K562 (cell line): Measurements from ENCODE around the gene SHB. TPM values are rescaled to one million over a fixed set of nuclear protein-coding genes. Genes with fewer than 3 reads are reported as not detected.
A peak's percentile ranks its signal among the peaks of the same experiment; 100 is the strongest.

Experiments used
- ATAC-seq: fragments of 200-7000 bp; cut with Tn5 transposase; 3 replicates; pipeline ENCODE4 v1.9.1; 2020; ENCODE audit warnings: moderate library complexity
- BruUV-seq: library from RNA; stranded (reverse); fragments of 400-500 nt; replicated peaks from 2 replicates; lab custom pipeline; 2021; lab: Mats Ljungman, UMichigan
- CTCF ChIA-PET: fragments of 300-600 bp; formaldehyde crosslinking; extraction: SDS; loops from one replicate; lab custom pipeline; 2021; ENCODE audit warnings: low intra/inter-chr PET ratio; lab: Yijun Ruan, JAX
- POLR2A ChIA-PET: fragments of 300-600, 350-650 bp; sonication (Branson Sonifier 250); formaldehyde crosslinking; extraction: SDS; loops from one replicate; lab custom pipeline; 2021; ENCODE audit warnings: antibody characterized with exemption, inconsistent platforms; lab: Yijun Ruan, JAX
- DNase-seq, 4 experiments: peaks; one replicate each; pipeline versions ENCODE4 v3.0.0 to v3.0.0-alpha.2; 2011 to 2018; ENCODE audit warnings: low spot score in 3 of 4, mixed read lengths in 3 of 4; ENCODE audit errors: extremely low read depth in 1 of 4
- FAIRE-seq: peaks from 2 replicates; lab custom pipeline; 2011; peaks lifted over from hg19 to GRCh38; lab: Jason Lieb, UNC
- H2AFZ ChIP-seq: 2 replicates; pipeline ENCODE4 v1.6.0; 2011; ENCODE audit warnings: low read depth, low read length, control low read depth, inconsistent platforms
- H3K27ac ChIP-seq: fragments of 200-600 bp; 3 replicates; pipeline ENCODE4 v1.8.0; 2011; ENCODE audit warnings: low read depth, mild to moderate bottlenecking, control low read depth, inconsistent platforms, low read length, moderate library complexity, mixed read lengths; ENCODE audit errors: extremely low read depth
- H3K27me3 ChIP-seq, 2 experiments: fragments of 300-600 bp in 1 of 2; 2 replicates in 1 of 2; 3 replicates in 1 of 2; pipeline versions ENCODE4 v1.6.0 to v1.8.0; 2011; ENCODE audit warnings: inconsistent platforms in 2 of 2, low read length in 2 of 2, mild to moderate bottlenecking in 1 of 2, mixed read lengths in 1 of 2, moderate library complexity in 1 of 2; ENCODE audit not compliant: control insufficient read depth in 2 of 2, insufficient read depth in 2 of 2
- H3K36me3 ChIP-seq: fragments of 300-600 bp; 3 replicates; pipeline ENCODE4 v1.8.0; 2011; ENCODE audit warnings: mild to moderate bottlenecking, low read length, inconsistent platforms; ENCODE audit not compliant: control insufficient read depth, insufficient read depth
- H3K4me1 ChIP-seq, 2 experiments: fragments of 200-600 bp in 1 of 2; replicated peaks in 1 of 2; 2 replicates in 1 of 2; 3 replicates in 1 of 2; pipeline versions ENCODE4 v1.5.1 to v1.8.0; 2011; ENCODE audit warnings: inconsistent platforms in 2 of 2, low read length in 2 of 2, mild to moderate bottlenecking in 1 of 2, mixed read lengths in 1 of 2, moderate library complexity in 1 of 2; ENCODE audit not compliant: control insufficient read depth in 2 of 2, insufficient read depth in 2 of 2
- H3K4me2 ChIP-seq: 2 replicates; pipeline ENCODE4 v1.6.1; 2011; ENCODE audit warnings: low read length, control low read depth, inconsistent platforms, mixed read lengths; ENCODE audit not compliant: insufficient read depth
- H3K4me3 ChIP-seq: fragments of 200-600 bp; sonication (generic), shearing (Covaris generic); 2 replicates; pipeline ENCODE4 v1.5.1; 2016; ENCODE audit warnings: control low read depth, inconsistent platforms
- H3K79me2 ChIP-seq: fragments of 200-600 bp; 3 replicates; pipeline ENCODE4 v1.8.0; 2011; ENCODE audit warnings: low read length, inconsistent platforms; ENCODE audit not compliant: control insufficient read depth, insufficient read depth
- H3K9ac ChIP-seq, 2 experiments: 2 replicates each; pipeline versions ENCODE4 v1.6.0 to v1.6.1; 2011; ENCODE audit warnings: low read depth in 2 of 2, low read length in 2 of 2, control low read depth in 1 of 2, inconsistent platforms in 1 of 2, mild to moderate bottlenecking in 1 of 2, mixed read lengths in 1 of 2; ENCODE audit not compliant: insufficient read depth in 1 of 2
- H3K9me1 ChIP-seq: one replicate; pipeline ENCODE4 v1.6.0; 2011; ENCODE audit warnings: inconsistent platforms, mild to moderate bottlenecking, low read length, moderate library complexity; ENCODE audit not compliant: control insufficient read depth, insufficient read depth
- H3K9me3 ChIP-seq: replicated peaks from 2 replicates; pipeline ENCODE4 v1.5.1; 2011; ENCODE audit warnings: low read depth, low read length, inconsistent platforms; ENCODE audit not compliant: control insufficient read depth, insufficient read depth
- H4K20me1 ChIP-seq: replicated peaks from 2 replicates; pipeline ENCODE4 v1.6.1; 2011; ENCODE audit warnings: low read length, inconsistent platforms, mixed read lengths; ENCODE audit not compliant: control insufficient read depth, insufficient read depth
- ZNF311 ChIP-seq: fragments of 250-450 bp; sonication (Bioruptor Pico); IDR thresholded peaks from 2 replicates; pipeline ENCODE4 v1.4.0; 2020; ENCODE audit warnings: mild to moderate bottlenecking, moderate library complexity
- ZNF511 ChIP-seq: sonication (generic); formaldehyde crosslinking; IDR thresholded peaks from 2 replicates; pipeline ENCODE4 v1.8.0; 2022; ENCODE audit warnings: mild to moderate bottlenecking, missing genetic modification reagents
- WGBS: fragments of 100-300 bp; shearing (Covaris generic); methylation state at CpG from one replicate; pipeline ENCODE4 v1.1.6; 2016; ENCODE audit warnings: low coverage, mixed read lengths; ENCODE audit not compliant: insufficient coverage; ENCODE audit errors: missing lambda C conversion rate; 5-methylcytosine and 5-hydroxymethylcytosine counted together
- in situ Hi-C: fragments of 300-500 bp; cut with MboI; formaldehyde crosslinking; loops from 4 replicates; pipeline ENCODE4 v1.15.0; 2018; ENCODE audit warnings: inconsistent platforms, mixed read lengths
- intact Hi-C: fragments of 100-400 bp; cut with micrococcal nuclease; formaldehyde crosslinking; loops from 2 replicates; pipeline ENCODE4 v1.14.2; 2022
- polyA plus RNA-seq, 8 experiments: library from polyadenylated mRNA; depleted of rRNA in 4 of 8; stranded (reverse) in 5 of 8; unstranded in 3 of 8; fragments of >200 nt; fragmentation: Nextera tagmentation in 2 of 8; fragmentation: Illumina TruSeq in 1 of 8; extraction: Ambion mirVana in 2 of 8; extraction: Trizol in 1 of 8; gene quantifications; 2 replicates each; pipeline versions ENCODE4 v1.2.1 to v1.2.3, GENCODE V29; 2011 to 2014; ENCODE audit warnings: inconsistent platforms in 1 of 8, missing spikeins in 1 of 8
- total RNA-seq, 7 experiments: library from RNA; depleted of rRNA in 6 of 7; stranded (reverse); fragments of >200 nt in 6 of 7; fragmentation: Illumina TruSeq in 2 of 7; extraction: Trizol in 2 of 7; gene quantifications; 2 replicates each; pipeline versions ENCODE4 v1.2.1 to v1.2.3, GENCODE V29; 2011 to 2021; ENCODE audit warnings: low replicate concordance in 1 of 7
- TF ChIP-seq, protein P1 (sequence below): fragments of 250-450 bp; sonication (Bioruptor Pico); IDR thresholded peaks from 2 replicates; pipeline ENCODE4 v1.4.0; 2020; ENCODE audit warnings: mild to moderate bottlenecking
- TF ChIP-seq, protein P2 (sequence below): fragments of 450-650 bp; IDR thresholded peaks from 2 replicates; pipeline ENCODE4 v1.7.1; 2018; ENCODE audit warnings: mild to moderate bottlenecking, low read depth; ENCODE audit not compliant: partially characterized antibody
- TF ChIP-seq, protein P3 (sequence below), 3 experiments: IDR thresholded peaks in 2 of 3; conservative IDR thresholded peaks in 1 of 3; 2 replicates each; pipeline ENCODE4 v1.5.1; 2011 to 2012; ENCODE audit warnings: low read length in 3 of 3, mild to moderate bottlenecking in 3 of 3, control low read depth in 2 of 3, improper control_type of control experiment in 1 of 3, inconsistent platforms in 1 of 3, low read depth in 1 of 3, mixed read lengths in 1 of 3, moderate library complexity in 1 of 3; ENCODE audit not compliant: insufficient read depth in 2 of 3

SHB gene
- total and polyA plus RNA-seq, 9 of the 15 experiments (the other 6 are each of a cell fraction or from before 2014, with no cell fraction given) = 0.78 to 16.0 (median 5.3) TPM

GRCh38 chr9:38000735-38001134, 68.3 kb downstream of the SHB start:
- Histone ChIP-seq H3K4me3 (no peak overlapping the region), H3K9me3 (no peaks in the 10 kb centered on the region), H3K4me2 (no peak overlapping the region), H3K9me1 (no peaks in the 10 kb centered on the region), H4K20me1 (peaks cover 19% of the 10 kb centered on the region; the same call in 1 of the 2 replicates), H3K79me2 (no peaks in the 10 kb centered on the region), H3K36me3 (no peaks in the 10 kb centered on the region), H2AFZ (no peak overlapping the region), H3K27me3 (no peaks in the 10 kb centered on the region), H3K9ac (no peak overlapping the region), H3K4me1 (peaks cover 11 to 19% of the 10 kb centered on the region in 2 experiments; a peak in 4 of 5 replicates), H3K27ac (no peak overlapping the region)
- no TSS peak for BruUV-seq
- in situ Hi-C loops (no loop called here), intact Hi-C loops (no loop called here)
- no peak for DNase-seq
- TF ChIP-seq, protein P1, sequence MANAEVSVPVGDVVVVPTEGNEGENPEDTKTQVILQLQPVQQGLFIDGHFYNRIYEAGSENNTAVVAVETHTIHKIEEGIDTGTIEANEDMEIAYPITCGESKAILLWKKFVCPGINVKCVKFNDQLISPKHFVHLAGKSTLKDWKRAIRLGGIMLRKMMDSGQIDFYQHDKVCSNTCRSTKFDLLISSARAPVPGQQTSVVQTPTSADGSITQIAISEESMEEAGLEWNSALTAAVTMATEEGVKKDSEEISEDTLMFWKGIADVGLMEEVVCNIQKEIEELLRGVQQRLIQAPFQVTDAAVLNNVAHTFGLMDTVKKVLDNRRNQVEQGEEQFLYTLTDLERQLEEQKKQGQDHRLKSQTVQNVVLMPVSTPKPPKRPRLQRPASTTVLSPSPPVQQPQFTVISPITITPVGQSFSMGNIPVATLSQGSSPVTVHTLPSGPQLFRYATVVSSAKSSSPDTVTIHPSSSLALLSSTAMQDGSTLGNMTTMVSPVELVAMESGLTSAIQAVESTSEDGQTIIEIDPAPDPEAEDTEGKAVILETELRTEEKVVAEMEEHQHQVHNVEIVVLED (CRISPR knock-in tag) = no peak
- TF ChIP-seq, protein P2, sequence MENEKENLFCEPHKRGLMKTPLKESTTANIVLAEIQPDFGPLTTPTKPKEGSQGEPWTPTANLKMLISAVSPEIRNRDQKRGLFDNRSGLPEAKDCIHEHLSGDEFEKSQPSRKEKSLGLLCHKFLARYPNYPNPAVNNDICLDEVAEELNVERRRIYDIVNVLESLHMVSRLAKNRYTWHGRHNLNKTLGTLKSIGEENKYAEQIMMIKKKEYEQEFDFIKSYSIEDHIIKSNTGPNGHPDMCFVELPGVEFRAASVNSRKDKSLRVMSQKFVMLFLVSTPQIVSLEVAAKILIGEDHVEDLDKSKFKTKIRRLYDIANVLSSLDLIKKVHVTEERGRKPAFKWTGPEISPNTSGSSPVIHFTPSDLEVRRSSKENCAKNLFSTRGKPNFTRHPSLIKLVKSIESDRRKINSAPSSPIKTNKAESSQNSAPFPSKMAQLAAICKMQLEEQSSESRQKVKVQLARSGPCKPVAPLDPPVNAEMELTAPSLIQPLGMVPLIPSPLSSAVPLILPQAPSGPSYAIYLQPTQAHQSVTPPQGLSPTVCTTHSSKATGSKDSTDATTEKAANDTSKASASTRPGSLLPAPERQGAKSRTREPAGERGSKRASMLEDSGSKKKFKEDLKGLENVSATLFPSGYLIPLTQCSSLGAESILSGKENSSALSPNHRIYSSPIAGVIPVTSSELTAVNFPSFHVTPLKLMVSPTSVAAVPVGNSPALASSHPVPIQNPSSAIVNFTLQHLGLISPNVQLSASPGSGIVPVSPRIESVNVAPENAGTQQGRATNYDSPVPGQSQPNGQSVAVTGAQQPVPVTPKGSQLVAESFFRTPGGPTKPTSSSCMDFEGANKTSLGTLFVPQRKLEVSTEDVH = no peak
- TF ChIP-seq ZNF511 (CRISPR knock-in tag) = no peak
- TF ChIP-seq, protein P3, sequence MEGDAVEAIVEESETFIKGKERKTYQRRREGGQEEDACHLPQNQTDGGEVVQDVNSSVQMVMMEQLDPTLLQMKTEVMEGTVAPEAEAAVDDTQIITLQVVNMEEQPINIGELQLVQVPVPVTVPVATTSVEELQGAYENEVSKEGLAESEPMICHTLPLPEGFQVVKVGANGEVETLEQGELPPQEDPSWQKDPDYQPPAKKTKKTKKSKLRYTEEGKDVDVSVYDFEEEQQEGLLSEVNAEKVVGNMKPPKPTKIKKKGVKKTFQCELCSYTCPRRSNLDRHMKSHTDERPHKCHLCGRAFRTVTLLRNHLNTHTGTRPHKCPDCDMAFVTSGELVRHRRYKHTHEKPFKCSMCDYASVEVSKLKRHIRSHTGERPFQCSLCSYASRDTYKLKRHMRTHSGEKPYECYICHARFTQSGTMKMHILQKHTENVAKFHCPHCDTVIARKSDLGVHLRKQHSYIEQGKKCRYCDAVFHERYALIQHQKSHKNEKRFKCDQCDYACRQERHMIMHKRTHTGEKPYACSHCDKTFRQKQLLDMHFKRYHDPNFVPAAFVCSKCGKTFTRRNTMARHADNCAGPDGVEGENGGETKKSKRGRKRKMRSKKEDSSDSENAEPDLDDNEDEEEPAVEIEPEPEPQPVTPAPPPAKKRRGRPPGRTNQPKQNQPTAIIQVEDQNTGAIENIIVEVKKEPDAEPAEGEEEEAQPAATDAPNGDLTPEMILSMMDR (IDR thresholded peaks at IDR 0.05 in 2 of 3, conservative IDR thresholded peaks at IDR 0.05 in 1 of 3; ENCODE audit: insufficient read depth in 2 of 3, low read depth in 1 of 3, low read length in 3 of 3) = 0 out of 6 replicates have a peak, but pooled peaks of 1 of the 3 experiments have one; percentile 1
- TF ChIP-seq ZNF311 (CRISPR knock-in tag) = no peak
- WGBS = 63% methylated on average over 5 of the region's 5 CpGs
- no peak for FAIRE-seq
- no peak for ATAC-seq
- ChIA-PET CTCF (no interaction called here), POLR2A (no interaction called here)
